Measurements from ENCODE around the gene B3GNT4. TPM values are rescaled to one million over a fixed set of nuclear protein-coding genes. Genes with fewer than 3 reads are reported as not detected.

The B3GNT4 gene
- total RNA-seq (2022; extraction: Qiagen RNA extraction; ENCODE audit: low read depth) = 0.48 to 0.97 TPM (median 0.63 TPM) in 5 replicates

DNA sequence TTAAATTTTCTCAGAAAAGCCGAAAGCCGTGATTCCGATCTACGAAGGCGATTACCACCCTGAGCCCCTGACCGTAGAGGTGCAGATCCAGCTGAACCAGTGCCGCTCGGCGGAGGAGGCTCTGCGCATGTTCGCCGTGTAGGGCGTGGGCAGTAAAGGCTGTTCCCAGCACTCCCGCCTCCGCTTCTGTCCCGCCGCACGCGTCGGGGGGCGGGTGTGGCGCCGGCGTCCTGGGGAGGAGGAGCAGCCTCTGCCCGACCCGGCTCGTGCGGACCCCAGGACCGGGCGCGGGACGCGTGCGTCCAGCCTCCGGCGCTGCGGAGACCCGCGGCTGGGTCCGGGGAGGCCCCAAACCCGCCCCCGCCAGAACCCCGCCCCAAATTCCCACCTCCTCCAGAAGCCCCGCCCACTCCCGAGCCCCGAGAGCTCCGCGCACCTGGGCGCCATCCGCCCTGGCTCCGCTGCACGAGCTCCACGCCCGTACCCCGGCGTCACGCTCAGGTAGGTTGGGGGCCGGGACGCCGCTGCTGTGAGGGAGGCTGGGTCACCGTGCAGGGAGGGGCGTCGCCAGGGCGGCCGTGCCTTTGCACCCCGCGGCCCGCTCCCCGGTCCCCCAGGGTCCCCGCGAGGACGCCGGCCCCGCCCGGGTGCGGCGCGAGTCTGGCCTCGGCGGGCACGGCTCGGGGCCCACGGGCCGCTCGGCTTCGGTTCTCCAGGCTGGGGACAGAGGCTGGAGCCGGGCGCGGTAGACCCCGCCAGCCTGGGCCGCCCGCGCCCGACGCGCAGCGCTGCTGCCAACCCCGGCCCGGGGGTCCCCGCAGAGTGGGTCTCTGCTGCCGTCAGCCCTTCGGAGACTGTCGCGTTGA lies at the start of gene B3GNT4:
Gene B3GNT4 (plus strand): TSS at position 409 of the 866 bp plus-strand sequence. CDS start 910 bp downstream, outside the sequence.

DNA sequence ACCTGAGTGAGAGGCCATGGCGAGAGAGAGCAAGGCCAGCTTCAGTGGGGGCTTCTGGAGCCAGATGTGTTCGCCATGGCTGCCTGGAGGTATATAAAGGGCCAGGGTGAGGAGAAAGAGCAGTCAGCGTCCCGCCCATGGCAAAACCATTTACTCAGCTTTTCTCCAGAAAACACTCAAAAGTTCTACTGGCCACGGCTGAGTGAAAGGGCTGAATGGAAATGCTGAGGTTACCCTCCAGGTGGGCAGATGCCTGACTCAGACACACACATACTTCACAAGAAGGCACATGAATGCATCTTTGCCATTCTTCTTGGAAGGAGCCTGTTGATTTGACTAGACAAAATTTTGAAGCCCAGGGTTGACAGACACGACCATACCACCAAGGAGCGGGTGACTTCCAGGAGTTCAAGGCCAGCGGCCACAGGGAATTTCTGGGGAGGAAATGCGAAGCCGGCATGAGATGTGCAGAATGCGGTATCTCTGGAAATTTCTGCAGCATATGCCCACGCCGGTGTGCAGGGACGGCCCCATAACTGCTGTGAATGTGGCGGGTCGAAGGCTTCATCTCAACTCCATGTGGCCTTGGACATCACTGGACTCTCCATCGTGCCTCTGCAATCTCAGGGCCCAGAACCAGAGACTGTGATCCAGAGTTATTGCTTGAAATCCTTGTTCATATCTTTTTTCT lies 29.2 kb upstream of the B3GNT4 start, which contains the start of gene IL31:
Gene IL31 (minus strand): TSS at position 67 of the 691 bp plus-strand sequence. CDS start 49 bp downstream, at position 18.

GRCh38 chr12:122182887-122183587 lies 20.5 kb upstream of the B3GNT4 start, which contains the start of gene LRRC43:
LRRC43 (plus strand) TSS chr12:122183123; CDS start chr12:122183145, 22 bp downstream.

DNA sequence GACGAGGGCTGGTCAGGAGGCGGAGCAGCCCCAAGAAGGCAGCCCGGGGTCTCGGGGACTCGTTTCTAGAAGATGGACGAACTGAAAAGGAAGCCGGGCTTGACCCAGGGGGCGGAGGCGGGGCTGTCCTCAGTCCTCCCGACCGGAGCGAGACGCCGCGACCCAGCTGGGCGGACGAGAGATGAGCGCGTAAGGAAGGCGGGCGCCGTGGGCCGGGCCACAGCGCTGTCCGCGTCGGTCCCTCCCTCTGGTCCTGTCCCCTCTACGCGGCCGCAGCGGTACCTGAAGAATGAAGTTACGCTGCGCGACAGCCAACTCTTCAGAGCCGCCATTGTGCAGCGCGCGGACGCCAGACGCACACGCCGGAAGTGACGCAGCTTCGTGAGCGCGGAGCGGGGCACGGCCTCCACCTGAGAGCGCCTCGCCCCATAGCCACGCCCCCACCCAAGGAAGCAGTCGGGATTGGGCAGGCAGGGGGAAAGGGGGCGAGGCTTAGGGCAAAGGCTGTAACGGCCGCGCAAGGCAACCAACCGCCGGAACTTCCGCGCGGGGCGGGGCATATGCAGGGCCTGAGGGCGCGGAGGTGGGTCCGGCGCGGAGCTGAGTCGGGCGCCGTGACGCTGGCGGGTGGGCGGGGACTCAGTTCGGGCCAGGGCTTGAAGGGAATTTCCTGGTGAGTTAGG lies 22.3 kb downstream of the B3GNT4 start, which contains the start of gene DIABLO:
Gene DIABLO (minus strand): TSS at position 370 of the 683 bp plus-strand sequence. CDS start 38 bp downstream, at position 332.

Other genes starting within 250 kb of the B3GNT4 start
- gene BCL7A, start 181.8 kb upstream of the B3GNT4 start, total RNA-seq (2022; extraction: Qiagen RNA extraction; ENCODE audit: low read depth) = 9.9 to 13.0 TPM (median 11.4 TPM) in 5 replicates
- 22.0 to 31.3 TPM (median 26.0 TPM) in 5 replicates for gene MLXIP, start 125.0 kb upstream of the B3GNT4 start, total RNA-seq (2022; extraction: Qiagen RNA extraction; ENCODE audit: low read depth)
- gene IL31, start 29.5 kb upstream of the B3GNT4 start, total RNA-seq (2022; extraction: Qiagen RNA extraction; ENCODE audit: low read depth) = not detected in 5 replicates
- 0.14 to 0.24 TPM (median 0.17 TPM) in 3 of 5 replicates, not detected in the others for gene LRRC43, start 20.6 kb upstream of the B3GNT4 start, total RNA-seq (2022; extraction: Qiagen RNA extraction; ENCODE audit: low read depth)
- gene DIABLO, start 22.3 kb downstream of the B3GNT4 start, total RNA-seq (2022; extraction: Qiagen RNA extraction; ENCODE audit: low read depth) = 74.4 to 81.2 TPM (median 77.1 TPM) in 5 replicates
- gene VPS33A, start 62.8 kb downstream of the B3GNT4 start, total RNA-seq (2022; extraction: Qiagen RNA extraction; ENCODE audit: low read depth) = 18.4 to 20.1 TPM (median 19.5 TPM) in 5 replicates
- 44.5 to 65.3 TPM (median 49.0 TPM) in 5 replicates for gene CLIP1, start 219.0 kb downstream of the B3GNT4 start, total RNA-seq (2022; extraction: Qiagen RNA extraction; ENCODE audit: low read depth)